Activated naive CD4-positive, alpha-beta T cell treated with anti-CD3 and anti-CD28 coated beads, Interleukin-2, amount 10 ng/mL, durations not matched to agents 7 days and 5 days (primary cell): ENCODE data around the gene CEACAM7.

ENCODE experiments used
- CTCF ChIA-PET: fragments of 350-600 bp; sonication (Branson Sonifier 250); formaldehyde crosslinking; loops from one replicate; lab custom pipeline; 2021; ENCODE audit warnings: antibody characterized with exemption; lab: Charles Lee
- DNase-seq: peaks from one replicate; pipeline ENCODE4 v3.0.0-alpha.2; 2020
- H3K27ac Mint-ChIP-seq: one replicate; pipeline ENCODE4 v1.8.0; 2021; ENCODE audit warnings: mild to moderate bottlenecking, moderate library complexity, mixed read lengths
- H3K27me3 Mint-ChIP-seq: one replicate; pipeline ENCODE4 v1.8.0; 2021; ENCODE audit warnings: mild to moderate bottlenecking, mixed read lengths
- H3K36me3 Mint-ChIP-seq: one replicate; pipeline ENCODE4 v1.8.0; 2021; ENCODE audit warnings: mixed read lengths
- H3K4me1 Mint-ChIP-seq: one replicate; pipeline ENCODE4 v1.8.0; 2021; ENCODE audit warnings: mixed read lengths
- H3K4me3 Mint-ChIP-seq: one replicate; pipeline ENCODE4 v1.8.0; 2021; ENCODE audit warnings: mild to moderate bottlenecking, moderate library complexity, mixed read lengths
- H3K9me3 Mint-ChIP-seq: one replicate; pipeline ENCODE4 v1.8.0; 2021; ENCODE audit warnings: mixed read lengths

The CEACAM7 gene

DNA sequence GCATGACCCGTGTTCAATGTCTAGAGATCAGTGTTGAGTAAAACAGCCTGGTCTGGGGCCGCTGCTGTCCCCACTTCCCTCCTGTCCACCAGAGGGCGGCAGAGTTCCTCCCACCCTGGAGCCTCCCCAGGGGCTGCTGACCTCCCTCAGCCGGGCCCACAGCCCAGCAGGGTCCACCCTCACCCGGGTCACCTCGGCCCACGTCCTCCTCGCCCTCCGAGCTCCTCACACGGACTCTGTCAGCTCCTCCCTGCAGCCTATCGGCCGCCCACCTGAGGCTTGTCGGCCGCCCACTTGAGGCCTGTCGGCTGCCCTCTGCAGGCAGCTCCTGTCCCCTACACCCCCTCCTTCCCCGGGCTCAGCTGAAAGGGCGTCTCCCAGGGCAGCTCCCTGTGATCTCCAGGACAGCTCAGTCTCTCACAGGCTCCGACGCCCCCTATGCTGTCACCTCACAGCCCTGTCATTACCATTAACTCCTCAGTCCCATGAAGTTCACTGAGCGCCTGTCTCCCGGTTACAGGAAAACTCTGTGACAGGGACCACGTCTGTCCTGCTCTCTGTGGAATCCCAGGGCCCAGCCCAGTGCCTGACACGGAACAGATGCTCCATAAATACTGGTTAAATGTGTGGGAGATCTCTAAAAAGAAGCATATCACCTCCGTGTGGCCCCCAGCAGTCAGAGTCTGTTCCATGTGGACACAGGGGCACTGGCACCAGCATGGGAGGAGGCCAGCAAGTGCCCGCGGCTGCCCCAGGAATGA, 18.9 kb upstream of the CEACAM7 start:
- DNase-seq, result peak; percentile 80
- Mint-ChIP-seq H3K4me1 (peaks cover 5% of the 10 kb centered on the region), H3K9me3 (no peaks in the 10 kb centered on the region), H3K27ac (no peak overlapping the region), H3K36me3 (no peaks in the 10 kb centered on the region), H3K27me3 (peaks cover 68% of the 10 kb centered on the region), H3K4me3 (peak overlapping the region; percentile 57)
- CTCF ChIA-PET, result interaction anchor here (0.6 to 3.4 kb wide), 25 partner anchors 9 to 1597 kb away, joined by 3 to 28 read pairs (median 5); no protein-coding TSS in a partner anchor

DNA sequence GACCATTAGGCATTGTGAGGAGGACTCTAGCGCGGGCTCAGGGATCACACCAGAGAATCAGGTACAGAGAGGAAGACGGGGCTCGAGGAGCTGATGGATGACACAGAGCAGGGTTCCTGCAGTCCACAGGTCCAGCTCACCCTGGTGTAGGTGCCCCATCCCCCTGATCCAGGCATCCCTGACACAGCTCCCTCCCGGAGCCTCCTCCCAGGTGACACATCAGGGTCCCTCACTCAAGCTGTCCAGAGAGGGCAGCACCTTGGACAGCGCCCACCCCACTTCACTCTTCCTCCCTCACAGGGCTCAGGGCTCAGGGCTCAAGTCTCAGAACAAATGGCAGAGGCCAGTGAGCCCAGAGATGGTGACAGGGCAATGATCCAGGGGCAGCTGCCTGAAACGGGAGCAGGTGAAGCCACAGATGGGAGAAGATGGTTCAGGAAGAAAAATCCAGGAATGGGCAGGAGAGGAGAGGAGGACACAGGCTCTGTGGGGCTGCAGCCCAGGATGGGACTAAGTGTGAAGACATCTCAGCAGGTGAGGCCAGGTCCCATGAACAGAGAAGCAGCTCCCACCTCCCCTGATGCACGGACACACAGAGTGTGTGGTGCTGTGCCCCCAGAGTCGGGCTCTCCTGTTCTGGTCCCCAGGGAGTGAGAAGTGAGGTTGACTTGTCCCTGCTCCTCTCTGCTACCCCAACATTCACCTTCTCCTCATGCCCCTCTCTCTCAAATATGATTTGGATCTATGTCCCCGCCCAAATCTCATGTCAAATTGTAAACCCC, 17.5 kb upstream of the CEACAM7 start:
- no peak overlapping the region for H3K27ac Mint-ChIP-seq
- H3K4me3 Mint-ChIP-seq, result no peak overlapping the region
- H3K27me3 Mint-ChIP-seq, result peaks cover 65% of the 10 kb centered on the region
- CTCF ChIA-PET, result interaction anchor here (1.2 to 3.4 kb wide), 4 partner anchors 29 to 59 kb away, joined by 3 to 28 read pairs (median 10); no protein-coding TSS in a partner anchor
- DNase-seq, result peak; percentile 67
- H3K9me3 Mint-ChIP-seq, result no peaks in the 10 kb centered on the region
- peaks cover 5% of the 10 kb centered on the region for H3K4me1 Mint-ChIP-seq
- no peaks in the 10 kb centered on the region for H3K36me3 Mint-ChIP-seq

DNA sequence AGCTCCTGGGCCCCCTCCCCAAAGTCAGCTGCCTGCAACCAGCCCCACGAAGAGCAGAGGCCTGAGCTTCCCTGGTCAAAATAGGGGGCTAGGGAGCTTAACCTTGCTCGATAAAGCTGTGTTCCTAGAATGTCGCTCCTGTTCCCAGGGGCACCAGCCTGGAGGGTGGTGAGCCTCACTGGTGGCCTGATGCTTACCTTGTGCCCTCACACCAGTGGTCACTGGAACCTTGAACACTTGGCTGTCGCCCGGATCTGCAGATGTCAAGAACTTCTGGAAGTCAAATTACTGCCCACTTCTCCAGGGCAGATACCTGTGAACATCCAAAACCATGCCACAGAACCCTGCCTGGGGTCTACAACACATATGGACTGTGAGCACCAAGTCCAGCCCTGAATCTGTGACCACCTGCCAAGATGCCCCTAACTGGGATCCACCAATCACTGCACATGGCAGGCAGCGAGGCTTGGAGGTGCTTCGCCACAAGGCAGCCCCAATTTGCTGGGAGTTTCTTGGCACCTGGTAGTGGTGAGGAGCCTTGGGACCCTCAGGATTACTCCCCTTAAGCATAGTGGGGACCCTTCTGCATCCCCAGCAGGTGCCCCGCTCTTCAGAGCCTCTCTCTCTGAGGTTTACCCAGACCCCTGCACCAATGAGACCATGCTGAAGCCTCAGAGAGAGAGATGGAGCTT, 15.7 kb upstream of the CEACAM7 start:
- no peak overlapping the region for H3K4me3 Mint-ChIP-seq
- no peaks in the 10 kb centered on the region for H3K36me3 Mint-ChIP-seq
- no peak overlapping the region for H3K27ac Mint-ChIP-seq
- no peaks in the 10 kb centered on the region for H3K9me3 Mint-ChIP-seq
- H3K4me1 Mint-ChIP-seq, result peaks cover 5% of the 10 kb centered on the region
- H3K27me3 Mint-ChIP-seq, result peaks cover 63% of the 10 kb centered on the region
- CTCF ChIA-PET, result no interaction called here
- DNase-seq, result no peak

DNA sequence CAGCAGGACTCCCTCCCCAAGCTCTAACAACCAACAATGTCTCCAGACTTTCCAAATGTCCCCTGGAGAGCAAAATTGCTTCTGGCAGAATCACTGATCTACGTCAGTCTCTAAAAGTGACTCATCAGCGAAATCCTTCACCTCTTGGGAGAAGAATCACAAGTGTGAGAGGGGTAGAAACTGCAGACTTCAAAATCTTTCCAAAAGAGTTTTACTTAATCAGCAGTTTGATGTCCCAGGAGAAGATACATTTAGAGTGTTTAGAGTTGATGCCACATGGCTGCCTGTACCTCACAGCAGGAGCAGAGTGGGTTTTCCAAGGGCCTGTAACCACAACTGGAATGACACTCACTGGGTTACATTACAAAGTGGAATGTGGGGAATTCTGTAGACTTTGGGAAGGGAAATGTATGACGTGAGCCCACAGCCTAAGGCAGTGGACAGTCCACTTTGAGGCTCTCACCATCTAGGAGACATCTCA, 14.1 kb upstream of the CEACAM7 start:
- Mint-ChIP-seq H3K4me3 (no peak overlapping the region), H3K36me3 (no peaks in the 10 kb centered on the region), H3K27ac (no peak overlapping the region), H3K27me3 (peaks cover 55% of the 10 kb centered on the region), H3K9me3 (no peaks in the 10 kb centered on the region), H3K4me1 (peaks cover 5% of the 10 kb centered on the region)
- DNase-seq, result no peak
- CTCF ChIA-PET, result interaction anchor here (0.7 to 1.7 kb wide), 4 partner anchors 10 to 93 kb away, joined by 3 to 8 read pairs (median 4); no protein-coding TSS in a partner anchor

DNA sequence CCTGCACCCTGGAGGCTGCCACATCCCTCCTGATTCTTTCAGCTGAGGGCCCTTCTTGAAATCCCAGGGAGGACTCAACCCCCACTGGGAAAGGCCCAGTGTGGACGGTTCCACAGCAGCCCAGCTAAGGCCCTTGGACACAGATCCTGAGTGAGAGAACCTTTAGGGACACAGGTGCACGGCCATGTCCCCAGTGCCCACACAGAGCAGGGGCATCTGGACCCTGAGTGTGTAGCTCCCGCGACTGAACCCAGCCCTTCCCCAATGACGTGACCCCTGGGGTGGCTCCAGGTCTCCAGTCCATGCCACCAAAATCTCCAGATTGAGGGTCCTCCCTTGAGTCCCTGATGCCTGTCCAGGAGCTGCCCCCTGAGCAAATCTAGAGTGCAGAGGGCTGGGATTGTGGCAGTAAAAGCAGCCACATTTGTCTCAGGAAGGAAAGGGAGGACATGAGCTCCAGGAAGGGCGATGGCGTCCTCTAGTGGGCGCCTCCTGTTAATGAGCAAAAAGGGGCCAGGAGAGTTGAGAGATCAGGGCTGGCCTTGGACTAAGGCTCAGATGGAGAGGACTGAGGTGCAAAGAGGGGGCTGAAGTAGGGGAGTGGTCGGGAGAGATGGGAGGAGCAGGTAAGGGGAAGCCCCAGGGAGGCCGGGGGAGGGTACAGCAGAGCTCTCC, 13.5 kb upstream of the CEACAM7 start:
- Mint-ChIP-seq H3K27me3 (peaks cover 53% of the 10 kb centered on the region), H3K27ac (no peak overlapping the region), H3K4me1 (no peaks in the 10 kb centered on the region), H3K9me3 (no peaks in the 10 kb centered on the region), H3K36me3 (no peaks in the 10 kb centered on the region), H3K4me3 (no peak overlapping the region)
- CTCF ChIA-PET, result interaction anchor here (0.7 to 1.7 kb wide), 4 partner anchors 10 to 93 kb away, joined by 3 to 8 read pairs (median 4); no protein-coding TSS in a partner anchor
- peak; percentile 21 for DNase-seq

DNA sequence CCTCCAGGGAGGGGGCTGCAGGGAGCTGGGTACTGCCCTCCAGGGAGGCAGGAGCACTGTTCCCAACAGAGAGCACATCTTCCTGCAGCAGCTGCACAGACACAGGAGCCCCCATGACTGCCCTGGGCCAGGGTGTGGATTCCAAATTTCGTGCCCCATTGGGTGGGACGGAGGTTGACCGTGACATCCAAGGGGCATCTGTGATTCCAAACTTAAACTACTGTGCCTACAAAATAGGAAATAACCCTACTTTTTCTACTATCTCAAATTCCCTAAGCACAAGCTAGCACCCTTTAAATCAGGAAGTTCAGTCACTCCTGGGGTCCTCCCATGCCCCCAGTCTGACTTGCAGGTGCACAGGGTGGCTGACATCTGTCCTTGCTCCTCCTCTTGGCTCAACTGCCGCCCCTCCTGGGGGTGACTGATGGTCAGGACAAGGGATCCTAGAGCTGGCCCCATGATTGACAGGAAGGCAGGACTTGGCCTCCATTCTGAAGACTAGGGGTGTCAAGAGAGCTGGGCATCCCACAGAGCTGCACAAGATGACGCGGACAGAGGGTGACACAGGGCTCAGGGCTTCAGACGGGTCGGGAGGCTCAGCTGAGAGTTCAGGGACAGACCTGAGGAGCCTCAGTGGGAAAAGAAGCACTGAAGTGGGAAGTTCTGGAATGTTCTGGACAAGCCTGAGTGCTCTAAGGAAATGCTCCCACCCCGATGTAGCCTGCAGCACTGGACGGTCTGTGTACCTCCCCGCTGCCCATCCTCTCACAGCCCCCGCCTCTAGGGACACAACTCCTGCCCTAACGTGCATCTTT, 12.5 kb upstream of the CEACAM7 start:
- Mint-ChIP-seq H3K4me1 (no peaks in the 10 kb centered on the region), H3K9me3 (no peaks in the 10 kb centered on the region), H3K36me3 (no peaks in the 10 kb centered on the region), H3K27ac (no peak overlapping the region), H3K27me3 (peaks cover 52% of the 10 kb centered on the region), H3K4me3 (no peak overlapping the region)
- CTCF ChIA-PET, result interaction anchor here (1.5 to 1.7 kb wide), 2 partner anchors 9 to 12 kb away, joined by 3 to 8 read pairs; partner anchors contain the start of gene CEACAM7
- peak; percentile 11 for DNase-seq

DNA sequence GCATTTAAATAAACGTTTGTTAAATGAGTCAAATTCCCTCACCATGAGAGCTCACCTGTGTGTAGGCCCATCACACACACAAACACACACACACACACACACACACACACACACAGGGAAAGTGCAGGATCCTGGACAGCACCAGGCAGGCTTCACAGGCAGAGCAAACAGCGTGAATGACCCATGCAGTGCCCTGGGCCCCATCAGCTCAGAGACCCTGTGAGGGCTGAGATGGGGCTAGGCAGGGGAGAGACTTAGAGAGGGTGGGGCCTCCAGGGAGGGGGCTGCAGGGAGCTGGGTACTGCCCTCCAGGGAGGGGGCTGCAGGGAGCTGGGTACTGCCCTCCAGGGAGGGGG, 11.9 kb upstream of the CEACAM7 start:
- Mint-ChIP-seq H3K4me1 (no peaks in the 10 kb centered on the region), H3K4me3 (no peak overlapping the region), H3K9me3 (no peaks in the 10 kb centered on the region), H3K36me3 (no peaks in the 10 kb centered on the region), H3K27ac (no peak overlapping the region), H3K27me3 (peaks cover 48% of the 10 kb centered on the region)
- DNase-seq, result peak; percentile 3
- CTCF ChIA-PET, result interaction anchor here (1.5 kb wide), 1 partner anchor 12 kb away, joined by 3 read pairs; the partner anchor contains the start of gene CEACAM7

DNA sequence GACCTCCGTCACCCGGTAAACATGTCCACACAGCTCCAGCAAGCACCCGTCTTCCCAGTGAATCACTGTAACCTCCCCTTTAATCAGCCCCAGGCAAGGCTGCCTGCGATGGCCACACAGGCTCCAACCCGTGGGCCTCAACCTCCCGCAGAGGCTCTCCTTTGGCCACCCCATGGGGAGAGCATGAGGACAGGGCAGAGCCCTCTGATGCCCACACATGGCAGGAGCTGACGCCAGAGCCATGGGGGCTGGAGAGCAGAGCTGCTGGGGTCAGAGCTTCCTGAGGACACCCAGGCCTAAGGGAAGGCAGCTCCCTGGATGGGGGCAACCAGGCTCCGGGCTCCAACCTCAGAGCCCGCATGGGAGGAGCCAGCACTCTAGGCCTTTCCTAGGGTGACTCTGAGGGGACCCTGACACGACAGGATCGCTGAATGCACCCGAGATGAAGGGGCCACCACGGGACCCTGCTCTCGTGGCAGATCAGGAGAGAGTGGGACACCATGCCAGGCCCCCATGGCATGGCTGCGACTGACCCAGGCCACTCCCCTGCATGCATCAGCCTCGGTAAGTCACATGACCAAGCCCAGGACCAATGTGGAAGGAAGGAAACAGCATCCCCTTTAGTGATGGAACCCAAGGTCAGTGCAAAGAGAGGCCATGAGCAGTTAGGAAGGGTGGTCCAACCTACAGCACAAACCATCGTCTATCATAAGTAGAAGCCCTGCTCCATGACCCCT, 11.3 kb upstream of the CEACAM7 start:
- H3K9me3 Mint-ChIP-seq, result no peaks in the 10 kb centered on the region
- CTCF ChIA-PET, result interaction anchor here (0.7 to 1.5 kb wide), 2 partner anchors 11 to 85 kb away, joined by 3 read pairs; partner anchors contain the start of gene CEACAM7
- peaks cover 45% of the 10 kb centered on the region for H3K27me3 Mint-ChIP-seq
- no peak overlapping the region for H3K4me3 Mint-ChIP-seq
- no peak overlapping the region for H3K27ac Mint-ChIP-seq
- H3K36me3 Mint-ChIP-seq, result no peaks in the 10 kb centered on the region
- H3K4me1 Mint-ChIP-seq, result no peaks in the 10 kb centered on the region
- DNase-seq, result no peak

DNA sequence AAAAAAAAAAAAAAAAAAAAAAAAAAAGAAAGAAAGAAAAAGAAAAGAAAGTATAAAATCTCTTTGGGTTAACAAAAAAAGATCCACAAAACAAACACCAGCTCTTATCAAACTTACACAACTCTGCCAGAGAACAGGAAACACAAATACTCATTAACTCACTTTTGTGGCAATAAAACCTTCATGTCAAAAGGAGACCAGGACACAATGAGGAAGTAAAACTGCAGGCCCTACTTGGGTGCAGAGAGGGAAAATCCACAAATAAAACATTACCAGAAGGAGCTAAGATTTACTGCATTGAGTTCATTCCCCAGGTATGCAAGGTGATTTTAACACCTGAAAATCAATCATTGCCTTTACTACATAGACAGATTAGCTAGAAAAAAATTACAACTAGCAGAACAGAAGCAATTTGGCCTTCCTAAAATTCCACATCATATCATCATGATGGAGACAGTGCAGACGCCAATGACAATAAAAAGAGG, 10.7 kb upstream of the CEACAM7 start:
- DNase-seq, result no peak
- Mint-ChIP-seq H3K4me3 (no peak overlapping the region), H3K9me3 (no peaks in the 10 kb centered on the region), H3K27me3 (peaks cover 39% of the 10 kb centered on the region), H3K4me1 (no peaks in the 10 kb centered on the region), H3K36me3 (no peaks in the 10 kb centered on the region), H3K27ac (no peak overlapping the region)
- CTCF ChIA-PET, result interaction anchor here (0.7 to 1.5 kb wide), 2 partner anchors 11 to 86 kb away, joined by 3 read pairs; partner anchors contain the start of gene CEACAM7

DNA sequence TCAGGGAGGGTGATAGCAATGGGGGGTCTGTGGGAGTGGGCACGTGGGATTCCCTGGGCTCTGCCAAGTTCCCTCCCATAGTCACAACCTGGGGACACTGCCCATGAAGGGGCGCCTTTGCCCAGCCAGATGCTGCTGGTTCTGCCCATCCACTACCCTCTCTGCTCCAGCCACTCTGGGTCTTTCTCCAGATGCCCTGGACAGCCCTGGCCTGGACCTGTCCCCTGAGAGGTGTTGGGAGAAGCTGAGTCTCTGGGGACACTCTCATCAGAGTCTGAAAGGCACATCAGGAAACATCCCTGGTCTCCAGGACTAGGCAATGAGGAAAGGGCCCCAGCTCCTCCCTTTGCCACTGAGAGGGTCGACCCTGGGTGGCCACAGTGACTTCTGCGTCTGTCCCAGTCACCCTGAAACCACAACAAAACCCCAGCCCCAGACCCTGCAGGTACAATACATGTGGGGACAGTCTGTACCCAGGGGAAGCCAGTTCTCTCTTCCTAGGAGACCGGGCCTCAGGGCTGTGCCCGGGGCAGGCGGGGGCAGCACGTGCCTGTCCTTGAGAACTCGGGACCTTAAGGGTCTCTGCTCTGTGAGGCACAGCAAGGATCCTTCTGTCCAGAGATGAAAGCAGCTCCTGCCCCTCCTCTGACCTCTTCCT, 9.3 kb upstream of the CEACAM7 start:
- DNase-seq, result peak; percentile 13
- Mint-ChIP-seq H3K9me3 (no peaks in the 10 kb centered on the region), H3K4me1 (no peaks in the 10 kb centered on the region), H3K4me3 (no peak overlapping the region), H3K27ac (no peak overlapping the region), H3K36me3 (no peaks in the 10 kb centered on the region), H3K27me3 (peaks cover 35% of the 10 kb centered on the region)
- CTCF ChIA-PET, result interaction anchor here (1.0 to 2.2 kb wide), 2 partner anchors 10 to 55 kb away, joined by 3 to 8 read pairs; no protein-coding TSS in a partner anchor

DNA sequence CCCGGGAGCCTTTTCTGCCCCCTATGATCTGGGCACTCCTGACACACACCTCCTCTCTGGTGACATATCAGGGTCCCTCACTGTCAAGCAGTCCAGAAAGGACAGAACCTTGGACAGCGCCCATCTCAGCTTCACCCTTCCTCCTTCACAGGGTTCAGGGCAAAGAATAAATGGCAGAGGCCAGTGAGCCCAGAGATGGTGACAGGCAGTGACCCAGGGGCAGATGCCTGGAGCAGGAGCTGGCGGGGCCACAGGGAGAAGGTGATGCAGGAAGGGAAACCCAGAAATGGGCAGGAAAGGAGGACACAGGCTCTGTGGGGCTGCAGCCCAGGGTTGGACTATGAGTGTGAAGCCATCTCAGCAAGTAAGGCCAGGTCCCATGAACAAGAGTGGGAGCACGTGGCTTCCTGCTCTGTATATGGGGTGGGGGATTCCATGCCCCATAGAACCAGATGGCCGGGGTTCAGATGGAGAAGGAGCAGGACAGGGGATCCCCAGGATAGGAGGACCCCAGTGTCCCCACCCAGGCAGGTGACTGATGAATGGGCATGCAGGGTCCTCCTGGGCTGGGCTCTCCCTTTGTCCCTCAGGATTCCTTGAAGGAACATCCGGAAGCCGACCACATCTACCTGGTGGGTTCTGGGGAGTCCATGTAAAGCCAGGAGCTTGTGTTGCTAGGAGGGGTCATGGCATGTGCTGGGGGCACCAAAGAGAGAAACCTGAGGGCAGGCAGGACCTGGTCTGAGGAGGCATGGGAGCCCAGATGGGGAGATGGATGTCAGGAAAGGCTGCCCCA, 8.5 kb upstream of the CEACAM7 start:
- Mint-ChIP-seq H3K36me3 (no peaks in the 10 kb centered on the region), H3K27me3 (peaks cover 32% of the 10 kb centered on the region), H3K4me1 (no peaks in the 10 kb centered on the region), H3K27ac (no peak overlapping the region), H3K9me3 (no peaks in the 10 kb centered on the region), H3K4me3 (no peak overlapping the region)
- DNase-seq, result peak; percentile 50
- CTCF ChIA-PET, result interaction anchor here (1.0 to 2.2 kb wide), 2 partner anchors 11 to 54 kb away, joined by 3 to 8 read pairs; no protein-coding TSS in a partner anchor
